PC-3 (cell line): Measurements from ENCODE around the gene TRIP6. TPM values are rescaled to one million over a fixed set of nuclear protein-coding genes. Genes with fewer than 3 reads are reported as not detected.
"Not testable (repeated sequence)": the region's sequence is repeated elsewhere in the genome, so short reads cannot be mapped to it uniquely, and the experiment has no call there.

Experiments used
- ATAC-seq: fragments of 200-7000 bp; cut with Tn5 transposase; 2 replicates; pipeline ENCODE4 v1.9.1; 2020; ENCODE audit warnings: mild to moderate bottlenecking, moderate library complexity
- BruUV-seq: library from RNA; stranded (reverse); fragments of 400-500 nt; replicated peaks from 2 replicates; lab custom pipeline; 2021; lab: Mats Ljungman, UMichigan
- CTCF ChIA-PET: fragments of 300-600 bp; sonication (Branson Sonifier 250); formaldehyde crosslinking; loops from one replicate; lab custom pipeline; 2022; ENCODE audit warnings: antibody characterized with exemption; lab: Charles Lee
- POLR2A ChIA-PET: fragments of 300-600 bp; sonication (Branson Sonifier 250); formaldehyde crosslinking; loops from one replicate; lab custom pipeline; 2022; ENCODE audit warnings: antibody characterized with exemption; ENCODE audit not compliant: unreplicated experiment; lab: Charles Lee
- DNase-seq: peaks from one replicate; pipeline ENCODE4 v3.0.0-alpha.2; 2015
- H2AFZ ChIP-seq: fragments of 300-600 bp; sonication (generic); 2 replicates; pipeline ENCODE4 v1.6.0; 2016; ENCODE audit warnings: antibody characterized with exemption, low read length
- H3F3A ChIP-seq: fragments of 300-600 bp; sonication (generic); one replicate; pipeline ENCODE4 v1.6.0; 2017; ENCODE audit warnings: antibody characterized with exemption, low read length, control low read depth, mild to moderate bottlenecking; ENCODE audit not compliant: unreplicated experiment
- H3K27ac ChIP-seq: fragments of 300-600 bp; sonication (generic); 2 replicates; pipeline ENCODE4 v1.5.1; 2016; ENCODE audit warnings: mild to moderate bottlenecking, low read length
- H3K27me3 ChIP-seq: fragments of 300-600 bp; sonication (generic); 2 replicates; pipeline ENCODE4 v1.6.1; 2016; ENCODE audit warnings: low read length, mixed read lengths
- H3K36me3 ChIP-seq: fragments of 300-600 bp; sonication (generic); 2 replicates; pipeline ENCODE4 v1.6.1; 2016; ENCODE audit warnings: low read depth, mixed run types, low read length, mixed read lengths
- H3K4me1 ChIP-seq: fragments of 300-600 bp; sonication (generic); 2 replicates; pipeline ENCODE4 v1.5.1; 2016; ENCODE audit warnings: low read length; ENCODE audit not compliant: insufficient read depth
- H3K4me2 ChIP-seq: fragments of 300-600 bp; sonication (generic); 2 replicates; pipeline ENCODE4 v1.6.0; 2016; ENCODE audit warnings: low read length
- H3K4me3 ChIP-seq: fragments of 300-600 bp; sonication (generic); 2 replicates; pipeline ENCODE4 v1.5.1; 2016; ENCODE audit warnings: mild to moderate bottlenecking, low read length, mixed read lengths
- H3K79me2 ChIP-seq: fragments of 300-600 bp; sonication (generic); 2 replicates; pipeline ENCODE4 v1.6.1; 2017; ENCODE audit warnings: low read length, mixed read lengths
- H3K9ac ChIP-seq: fragments of 300-600 bp; sonication (generic); 2 replicates; pipeline ENCODE4 v1.6.0; 2016; ENCODE audit warnings: mild to moderate bottlenecking, low read length
- H3K9me2 ChIP-seq: fragments of 300-600 bp; sonication (generic); replicated peaks from 2 replicates; pipeline ENCODE4 v1.6.1; 2016; ENCODE audit warnings: mixed run types, low read length, mixed read lengths
- H3K9me3 ChIP-seq: fragments of 300-600 bp; sonication (generic); 2 replicates; pipeline ENCODE4 v1.6.1; 2016; ENCODE audit warnings: low read length, mixed read lengths
- H4K20me1 ChIP-seq: fragments of 300-600 bp; sonication (generic); 2 replicates; pipeline ENCODE4 v1.6.1; 2016; ENCODE audit warnings: low read length, mixed read lengths
- CTCF ChIP-seq: fragments of 300-600 bp; sonication (generic); conservative IDR thresholded peaks from 2 replicates; pipeline ENCODE4 v1.5.1; 2017; ENCODE audit warnings: antibody characterized with exemption, low read depth, mild to moderate bottlenecking, low read length
- EZH2 ChIP-seq: fragments of 300-600 bp; sonication (generic); IDR thresholded peaks from one replicate; pipeline ENCODE4 v1.6.1; 2017; ENCODE audit warnings: antibody characterized with exemption, mild to moderate bottlenecking, low read length; ENCODE audit not compliant: unreplicated experiment
- EZH2phosphoT487 ChIP-seq: fragments of 300-600 bp; sonication (generic); IDR thresholded peaks from 2 replicates; pipeline ENCODE4 v1.6.1; 2018; ENCODE audit warnings: mild to moderate bottlenecking, antibody characterized with exemption, low read length, borderline replicate concordance
- intact Hi-C: fragments of 100-400 bp; cut with micrococcal nuclease; formaldehyde crosslinking; loops from 2 replicates; pipeline ENCODE4 v1.9.0; 2023
- total RNA-seq: library from RNA; depleted of rRNA; stranded (reverse); fragments of >200 nt; gene quantifications from 2 replicates; pipeline ENCODE4 v1.2.3, GENCODE V29; 2014

TRIP6 gene
- total RNA-seq, 1 experiment from 2014 or later: 11.3 TPM

- no peak overlapping the region for H3K4me3 ChIP-seq
- no peaks in the 10 kb centered on the region for H4K20me1 ChIP-seq
- H3K4me1 ChIP-seq: no peaks in the 10 kb centered on the region
- no peaks in the 10 kb centered on the region for H3K36me3 ChIP-seq
- no TSS peak for BruUV-seq
- H3K27ac ChIP-seq: no peak overlapping the region
- H3K9me3 ChIP-seq: no peaks in the 10 kb centered on the region
- H2AFZ ChIP-seq: no peak overlapping the region
- H3K4me2 ChIP-seq: no peak overlapping the region
- no peaks in the 10 kb centered on the region for H3K27me3 ChIP-seq
- H3F3A ChIP-seq: no peaks in the 10 kb centered on the region
- H3K79me2 ChIP-seq: no peaks in the 10 kb centered on the region
- no peaks in the 10 kb centered on the region for H3K9me2 ChIP-seq
- ChIA-PET POLR2A (no interaction called here), CTCF (no interaction called here)
- intact Hi-C loops: no loop called here
- H3K9ac ChIP-seq: no peak overlapping the region
- TF ChIP-seq EZH2: no peak
- TF ChIP-seq CTCF: no peak
- TF ChIP-seq EZH2phosphoT487: no peak
- no peak for ATAC-seq
- DNase-seq: no peak
Measured at GRCh38 chr7:100902638-100903037, 35.5 kb downstream of the TRIP6 start.

- Histone ChIP-seq H3K36me3 (no peaks in the 10 kb centered on the region), H3K9me3 (no peaks in the 10 kb centered on the region), H3K4me1 (no peaks in the 10 kb centered on the region), H3K27me3 (no peaks in the 10 kb centered on the region), H3K4me3 (no peak overlapping the region), H4K20me1 (no peaks in the 10 kb centered on the region), H3F3A (no peaks in the 10 kb centered on the region), H3K9me2 (no peaks in the 10 kb centered on the region), H3K4me2 (no peak overlapping the region), H2AFZ (no peak overlapping the region), H3K79me2 (no peaks in the 10 kb centered on the region), H3K27ac (no peak overlapping the region), H3K9ac (no peak overlapping the region)
- no peak for ATAC-seq
- intact Hi-C loops: no loop called here
- POLR2A ChIA-PET: no interaction called here
- CTCF ChIA-PET: no interaction called here
- no peak for DNase-seq
- TF ChIP-seq EZH2phosphoT487 (no peak), CTCF (no peak), EZH2 (no peak)
- no TSS peak for BruUV-seq
Measured at GRCh38 chr7:100908512-100908911, 41.3 kb downstream of the TRIP6 start.

GRCh38 chr7:100910443-100910842 lies 43.3 kb downstream of the TRIP6 start:
- H3K4me3 ChIP-seq, H3K4me1 ChIP-seq, DNase-seq, H3K9ac ChIP-seq, H3F3A ChIP-seq, H3K4me2 ChIP-seq, H3K79me2 ChIP-seq, CTCF ChIA-PET, BruUV-seq, H3K36me3 ChIP-seq, H4K20me1 ChIP-seq, H3K27ac ChIP-seq, H3K27me3 ChIP-seq, ATAC-seq, H2AFZ ChIP-seq, intact Hi-C loops, H3K9me2 ChIP-seq, POLR2A ChIA-PET, H3K9me3 ChIP-seq: not testable (repeated sequence)
